NCI-H510A (cell line): ENCODE results near the gene TUBGCP4.

ENCODE experiments used
- DNase-seq: peaks from one replicate; lab custom pipeline; 2025; lab: John Stamatoyannopoulos, UW

Gene TUBGCP4

GRCh38 chr15:43404130-43404529 lies 33.2 kb downstream of the TUBGCP4 start:
- DNase-seq, result no peak

GRCh38 chr15:43406189-43406588 lies 35.3 kb downstream of the TUBGCP4 start:
- no peak for DNase-seq

GRCh38 chr15:43406808-43407207 lies 35.9 kb downstream of the TUBGCP4 start:
- DNase-seq, result no peak

GRCh38 chr15:43408789-43409188 lies 37.9 kb downstream of the TUBGCP4 start:
- DNase-seq, result no peak

- DNase-seq, result no peak
These were observed 39.8 kb downstream of the TUBGCP4 start for GRCh38 chr15:43410572-43411214.

GRCh38 chr15:43412096-43412495 lies 41.2 kb downstream of the TUBGCP4 start:
- no peak for DNase-seq

- no peak for DNase-seq
These were observed 43.3 kb downstream of the TUBGCP4 start for GRCh38 chr15:43414196-43414595.

- DNase-seq, result no peak
These were observed 49.5 kb downstream of the TUBGCP4 start for GRCh38 chr15:43420435-43420834.

- DNase-seq, result no peak
These were observed 50.0 kb downstream of the TUBGCP4 start for GRCh38 chr15:43420876-43421275.

GRCh38 chr15:43423793-43424192 lies 52.9 kb downstream of the TUBGCP4 start:
- no peak for DNase-seq

- DNase-seq, result no peak
These were observed 58.8 kb downstream of the TUBGCP4 start for GRCh38 chr15:43429687-43430086.

- DNase-seq, result no peak
These were observed 62.3 kb downstream of the TUBGCP4 start for GRCh38 chr15:43433165-43433564.

GRCh38 chr15:43433661-43434303 lies 62.9 kb downstream of the TUBGCP4 start:
- no peak for DNase-seq

GRCh38 chr15:43434446-43434845 lies 63.5 kb downstream of the TUBGCP4 start:
- no peak for DNase-seq

- DNase-seq, result no peak
These were observed 65.5 kb downstream of the TUBGCP4 start for GRCh38 chr15:43436395-43436794.

GRCh38 chr15:43439268-43439667 lies 68.4 kb downstream of the TUBGCP4 start:
- no peak for DNase-seq

GRCh38 chr15:43440721-43441281 lies 69.9 kb downstream of the TUBGCP4 start:
- no peak for DNase-seq

GRCh38 chr15:43441316-43441715 lies 70.4 kb downstream of the TUBGCP4 start:
- no peak for DNase-seq

GRCh38 chr15:43446344-43446743 lies 75.4 kb downstream of the TUBGCP4 start:
- no peak for DNase-seq

- no peak for DNase-seq
These were observed 79.1 kb downstream of the TUBGCP4 start for GRCh38 chr15:43449981-43450380.
